Naive thymus-derived CD8-positive, alpha-beta T cell (primary cell): ENCODE measurements around the gene CDR2L. TPM values are rescaled to one million over a fixed set of nuclear protein-coding genes. Genes with fewer than 3 reads are reported as not detected.
"Not testable (repeated sequence)": the region's sequence is repeated elsewhere in the genome, so short reads cannot be mapped to it uniquely, and the experiment has no call there.

Experiments used
- ATAC-seq, 2 donors: fragments of 150-1000 bp; cut with Tn5 transposase in 1 of 2; sonication (Bioruptor Pico), chemical (Tn5 transposase) in 1 of 2; 1 replicate in 1 of 2; 2 replicates in 1 of 2; pipeline ENCODE4 v1.10.0; 2021; ENCODE audit warnings: mild to moderate bottlenecking in 2 of 2, moderate library complexity in 2 of 2
- POLR2A ChIA-PET: fragments of 350-600 bp; sonication (Branson Sonifier 250); formaldehyde crosslinking; loops from one replicate; lab custom pipeline; 2021; ENCODE audit warnings: antibody characterized with exemption; lab: Charles Lee
- DNase-seq, 10 donors: peaks; one replicate each; pipeline versions ENCODE4 v3.0.0 to v3.0.0-alpha.2; 2020 to 2022
- H3K27ac Mint-ChIP-seq, 10 donors: one replicate each; pipeline ENCODE4 v1.8.0; 2020 to 2022; ENCODE audit warnings: mild to moderate bottlenecking in 10 of 10, mixed read lengths in 10 of 10, moderate library complexity in 4 of 10, inconsistent platforms in 1 of 10
- H3K27me3 Mint-ChIP-seq, 5 donors: one replicate each; pipeline ENCODE4 v1.8.0; 2021 to 2022; ENCODE audit warnings: mixed read lengths in 5 of 5
- H3K36me3 Mint-ChIP-seq, 3 donors: one replicate each; pipeline ENCODE4 v1.8.0; 2020 to 2022; ENCODE audit warnings: mixed read lengths in 3 of 3, mild to moderate bottlenecking in 2 of 3, inconsistent platforms in 1 of 3
- H3K4me1 Mint-ChIP-seq, 4 donors: one replicate each; pipeline ENCODE4 v1.8.0; 2021 to 2022; ENCODE audit warnings: mixed read lengths in 4 of 4
- H3K4me3 Mint-ChIP-seq, 10 donors: one replicate each; pipeline ENCODE4 v1.8.0; 2020 to 2022; ENCODE audit warnings: mild to moderate bottlenecking in 10 of 10, mixed read lengths in 10 of 10, moderate library complexity in 6 of 10, inconsistent platforms in 1 of 10
- H3K9me3 Mint-ChIP-seq, 9 donors: one replicate each; pipeline ENCODE4 v1.8.0; 2020 to 2022; ENCODE audit warnings: mixed read lengths in 9 of 9, mild to moderate bottlenecking in 3 of 9, inconsistent platforms in 1 of 9, moderate library complexity in 1 of 9
- polyA plus RNA-seq, 3 donors: library from polyadenylated mRNA; unstranded; fragments of 300-500 nt; fragmentation: Illumina TruSeq; gene quantifications; one replicate each; pipeline ENCODE4 v1.2.3, GENCODE V29; 2021
- total RNA-seq, 8 experiments: library from RNA in 2 of 8; stranded (reverse) in 2 of 8; gene quantifications; one replicate each; pipeline ENCODE4 v1.2.3 and lab custom pipeline; 2021 to 2026

The CDR2L gene
- total and polyA plus RNA-seq, 5 experiments from 2014 or later = 0.10 to 0.11 TPM; not detected in 3

GRCh38 chr17:75019710-75020109 lies 32.3 kb downstream of the CDR2L start:
- POLR2A ChIA-PET = interaction anchor here (1.2 kb wide), 1 partner anchor 9 kb away, joined by 5 read pairs; no protein-coding TSS in a partner anchor
- ATAC-seq (no peak), DNase-seq (no peak)
- H3K9me3 Mint-ChIP-seq = no peaks in the 10 kb centered on the region
- H3K27ac Mint-ChIP-seq = peak overlapping the region in 1 of 10 donors; percentile 48
- no peaks in the 10 kb centered on the region for H3K27me3 Mint-ChIP-seq
- no peak overlapping the region for H3K4me3 Mint-ChIP-seq
- peaks cover 11 to 37% (median 13%) of the 10 kb centered on the region in 4 donors for H3K4me1 Mint-ChIP-seq
- peaks cover 0 to 67% (median 21%) of the 10 kb centered on the region in 3 donors for H3K36me3 Mint-ChIP-seq

GRCh38 chr17:75020331-75021110 lies 33.1 kb downstream of the CDR2L start:
- H3K4me3 Mint-ChIP-seq = no peak overlapping the region
- peak overlapping the region in 1 of 10 donors; percentile 8 for H3K27ac Mint-ChIP-seq
- POLR2A ChIA-PET = no interaction called here
- ATAC-seq (no peak), DNase-seq (no peak)
- peaks cover 0 to 3% (median 0%) of the 10 kb centered on the region in 9 donors for H3K9me3 Mint-ChIP-seq
- peaks cover 0 to 65% (median 21%) of the 10 kb centered on the region in 3 donors for H3K36me3 Mint-ChIP-seq
- H3K27me3 Mint-ChIP-seq = no peaks in the 10 kb centered on the region
- peaks cover 9 to 37% (median 16%) of the 10 kb centered on the region in 4 donors for H3K4me1 Mint-ChIP-seq

- Mint-ChIP-seq H3K4me1 (peaks cover 7 to 39% (median 16%) of the 10 kb centered on the region in 4 donors), H3K4me3 (peak overlapping the region in 9 of 10 donors; percentile 8 to 68 (median 59)), H3K27ac (peak overlapping the region in 9 of 10 donors; percentile 46 to 85 (median 71)), H3K9me3 (peaks cover 0 to 20% (median 1%) of the 10 kb centered on the region in 9 donors), H3K27me3 (no peaks in the 10 kb centered on the region), H3K36me3 (peaks cover 0 to 33% (median 13%) of the 10 kb centered on the region in 3 donors)
- ATAC-seq (peak; percentile 46 to 70), DNase-seq (peak in 6 of 10 donors; percentile 34 to 62 (median 46))
- POLR2A ChIA-PET = interaction anchor here (0.6 to 2.6 kb wide), 6 partner anchors 10 to 37 kb away, joined by 3 to 14 read pairs (median 6); partner anchors contain the start of genes ATP5PD, CDR2L and MRPL58
These were observed 37.4 kb downstream of the CDR2L start for GRCh38 chr17:75024686-75025397.

- H3K36me3 Mint-ChIP-seq = peaks cover 0 to 29% (median 11%) of the 10 kb centered on the region in 3 donors
- peak; percentile 41 to 51 for ATAC-seq
- H3K27me3 Mint-ChIP-seq, DNase-seq: not testable (repeated sequence)
- H3K4me1 Mint-ChIP-seq = peaks cover 9 to 41% (median 18%) of the 10 kb centered on the region in 4 donors
- peaks cover 0 to 25% (median 4%) of the 10 kb centered on the region in 9 donors for H3K9me3 Mint-ChIP-seq
- POLR2A ChIA-PET = interaction anchor here (0.6 to 2.6 kb wide), 6 partner anchors 9 to 38 kb away, joined by 3 to 14 read pairs (median 6); partner anchors contain the start of genes ATP5PD, CDR2L and MRPL58
- peak overlapping the region in 9 of 10 donors; percentile 38 to 85 (median 71) for H3K27ac Mint-ChIP-seq
- peak overlapping the region in 9 of 10 donors; percentile 8 to 68 (median 59) for H3K4me3 Mint-ChIP-seq
These were observed 37.9 kb downstream of the CDR2L start for GRCh38 chr17:75025398-75025734.

- Mint-ChIP-seq H3K36me3 (peaks cover 0 to 17% (median 2%) of the 10 kb centered on the region in 3 donors), H3K27ac (peak overlapping the region in 1 of 10 donors; percentile 8), H3K4me1 (peaks cover 11 to 48% (median 19%) of the 10 kb centered on the region in 4 donors), H3K9me3 (peaks cover 0 to 28% (median 6%) of the 10 kb centered on the region in 9 donors)
- not testable (repeated sequence) for ATAC-seq, H3K4me3 Mint-ChIP-seq, H3K27me3 Mint-ChIP-seq, DNase-seq
- POLR2A ChIA-PET = interaction anchor here (1.2 kb wide), 1 partner anchor 20 kb away, joined by 3 read pairs; the partner anchor contains the start of genes ATP5PD and KCTD2
These were observed 39.2 kb downstream of the CDR2L start for GRCh38 chr17:75026650-75027049.

- Mint-ChIP-seq H3K9me3 (peaks cover 0 to 28% (median 6%) of the 10 kb centered on the region in 9 donors), H3K4me1 (peaks cover 34 to 61% (median 44%) of the 10 kb centered on the region in 4 donors), H3K27ac (peak overlapping the region in 7 of 10 donors; percentile 0 to 100 (median 36)), H3K4me3 (no peak overlapping the region), H3K27me3 (peaks cover 0 to 11% (median 0%) of the 10 kb centered on the region in 5 donors), H3K36me3 (peaks cover 0 to 3% (median 0%) of the 10 kb centered on the region in 3 donors)
- POLR2A ChIA-PET = interaction anchor here (0.9 kb wide), 1 partner anchor 17 kb away, joined by 3 read pairs; the partner anchor contains the start of gene KCTD2
- ATAC-seq (no peak), DNase-seq (peak in 1 of 10 donors; percentile 14)
These were observed 42.7 kb downstream of the CDR2L start for GRCh38 chr17:75030161-75030560.

GRCh38 chr17:75031972-75032719 lies 44.7 kb downstream of the CDR2L start:
- Mint-ChIP-seq H3K27me3 (peaks cover 0 to 11% (median 0%) of the 10 kb centered on the region in 5 donors), H3K9me3 (peaks cover 0 to 14% (median 5%) of the 10 kb centered on the region in 9 donors)
- ATAC-seq = peak in 1 of 2 donors; percentile 19

GRCh38 chr17:75032720-75033280 lies 45.4 kb downstream of the CDR2L start:
- POLR2A ChIA-PET = interaction anchor here (0.5 to 2.4 kb wide), 5 partner anchors 14 to 238 kb away, joined by 3 to 21 read pairs (median 4); partner anchors contain the start of genes ATP5PD, CDR2L, MIF4GD and MRPL58
- Mint-ChIP-seq H3K4me3 (peak overlapping the region; percentile 87 to 96 (median 90)), H3K9me3 (peaks cover 0 to 14% (median 5%) of the 10 kb centered on the region in 9 donors), H3K36me3 (peaks cover 0 to 6% (median 0%) of the 10 kb centered on the region in 3 donors), H3K27ac (peak overlapping the region; percentile 87 to 100 (median 99)), H3K27me3 (peaks cover 0 to 11% (median 0%) of the 10 kb centered on the region in 5 donors), H3K4me1 (peaks cover 38 to 66% (median 55%) of the 10 kb centered on the region in 4 donors)
- no peak for ATAC-seq
- DNase-seq = no peak

More at GRCh38 chr17:75031972-75032719, 44.7 kb downstream of the CDR2L start:
- POLR2A ChIA-PET = interaction anchor here (0.5 to 2.4 kb wide), 6 partner anchors 14 to 239 kb away, joined by 3 to 21 read pairs (median 4); partner anchors contain the start of genes ATP5PD, CDR2L, MIF4GD and MRPL58
- Mint-ChIP-seq H3K4me3 (peak overlapping the region; percentile 71 to 96 (median 90)), H3K27ac (peak overlapping the region; percentile 87 to 100 (median 98)), H3K36me3 (peaks cover 0 to 6% (median 0%) of the 10 kb centered on the region in 3 donors), H3K4me1 (peaks cover 38 to 63% (median 52%) of the 10 kb centered on the region in 4 donors)
- peak in 9 of 10 donors; percentile 29 to 75 (median 55) for DNase-seq

- Mint-ChIP-seq H3K9me3 (peaks cover 0 to 14% (median 5%) of the 10 kb centered on the region in 9 donors), H3K36me3 (peaks cover 0 to 11% (median 3%) of the 10 kb centered on the region in 3 donors), H3K4me3 (peak overlapping the region; percentile 85 to 96 (median 89)), H3K27me3 (peaks cover 0 to 11% (median 0%) of the 10 kb centered on the region in 5 donors), H3K4me1 (peaks cover 38 to 66% (median 56%) of the 10 kb centered on the region in 4 donors), H3K27ac (peak overlapping the region; percentile 98 to 100 (median 100))
- DNase-seq (peak; percentile 65 to 92 (median 88)), ATAC-seq (peak; percentile 6 to 11)
- POLR2A ChIA-PET = interaction anchor here (0.7 to 5.0 kb wide), 10 partner anchors 9 to 1338 kb away, joined by 3 to 76 read pairs (median 6); partner anchors contain the start of genes ATP5PD, HID1, KCTD2 and MRPL58
These were observed 46.2 kb downstream of the CDR2L start for GRCh38 chr17:75033346-75034235.
